Measurements from ENCODE around the gene BPIFB2.

The BPIFB2 gene

DNA sequence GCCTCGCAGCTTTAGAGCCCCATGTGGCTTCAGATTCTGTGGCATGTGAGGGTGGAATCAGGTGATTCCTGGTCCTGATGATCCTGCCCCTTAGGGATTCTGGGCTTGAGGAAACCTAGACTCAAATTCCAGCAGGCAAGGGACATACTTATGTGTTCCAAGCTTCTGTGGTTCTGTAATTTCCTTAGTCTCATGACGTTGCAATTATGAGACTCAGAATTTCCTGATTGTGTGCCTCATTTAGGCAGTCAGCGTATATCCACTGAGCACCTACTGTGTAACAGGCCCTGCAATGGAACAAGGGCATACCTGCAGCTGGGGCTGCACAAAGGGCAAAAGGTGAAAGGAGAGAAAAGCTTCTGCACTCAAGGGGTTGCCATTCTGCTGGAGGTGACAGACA lies 60.3 kb downstream of the BPIFB2 start:
- no peaks in the 10 kb centered on the region for H3K36me3 Mint-ChIP-seq (ENCODE audit: insufficient read depth)
- no peak overlapping the region for H3K4me3 Mint-ChIP-seq
- no peaks in the 10 kb centered on the region for H3K9me3 Mint-ChIP-seq
- H3K4me1 Mint-ChIP-seq (ENCODE audit: low read depth in 2 of 2), result peaks cover 0 to 8% of the 10 kb centered on the region in 2 donors
- no peaks in the 10 kb centered on the region for H3K27me3 Mint-ChIP-seq
- H3K27ac Mint-ChIP-seq, result peak overlapping the region in 1 of 2 donors; percentile 8
- ATAC-seq (replicated peaks) (no peak), DNase-seq (no peak)

DNA sequence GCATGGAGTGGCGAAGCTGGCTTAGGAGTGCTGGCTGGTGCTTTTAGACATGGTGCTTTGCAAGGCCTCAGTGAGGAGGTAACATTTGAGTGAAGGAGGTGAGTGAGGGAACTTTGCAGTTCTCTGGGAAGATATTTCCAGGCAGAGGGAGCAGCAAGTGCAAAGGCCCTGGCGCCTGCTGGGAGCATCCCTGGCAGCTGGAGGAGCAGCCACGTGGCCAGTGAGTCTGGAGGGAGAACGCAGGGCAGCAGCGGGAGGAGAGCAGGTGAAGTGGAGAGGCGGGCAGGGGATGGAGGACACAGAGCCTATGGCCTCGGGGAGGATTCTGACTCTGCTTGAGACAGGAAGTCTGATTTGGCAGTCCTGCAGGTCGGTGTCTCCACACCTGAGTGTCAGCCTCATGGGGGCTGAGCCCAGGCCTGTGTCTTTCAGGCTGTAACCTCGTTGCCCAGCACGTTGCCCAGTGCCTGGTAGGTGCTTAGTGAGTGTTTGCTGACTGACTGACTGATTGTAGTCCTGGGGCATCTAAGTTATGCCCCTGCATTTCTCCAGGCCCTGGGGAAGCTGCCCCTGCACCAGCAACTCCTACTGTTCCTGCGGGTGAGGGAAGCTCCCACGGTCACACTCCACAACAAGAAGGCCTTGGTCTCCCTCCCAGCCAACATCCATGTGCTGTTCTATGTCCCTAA lies 60.9 kb downstream of the BPIFB2 start:
- Mint-ChIP-seq H3K27ac (peak overlapping the region in 1 of 2 donors; percentile 8), H3K4me1 (ENCODE audit: low read depth in 2 of 2) (peaks cover 0 to 8% of the 10 kb centered on the region in 2 donors), H3K4me3 (no peak overlapping the region), H3K36me3 (ENCODE audit: insufficient read depth) (no peaks in the 10 kb centered on the region), H3K9me3 (no peaks in the 10 kb centered on the region), H3K27me3 (no peaks in the 10 kb centered on the region)
- no peak for ATAC-seq (replicated peaks)
- DNase-seq, result no peak

DNA sequence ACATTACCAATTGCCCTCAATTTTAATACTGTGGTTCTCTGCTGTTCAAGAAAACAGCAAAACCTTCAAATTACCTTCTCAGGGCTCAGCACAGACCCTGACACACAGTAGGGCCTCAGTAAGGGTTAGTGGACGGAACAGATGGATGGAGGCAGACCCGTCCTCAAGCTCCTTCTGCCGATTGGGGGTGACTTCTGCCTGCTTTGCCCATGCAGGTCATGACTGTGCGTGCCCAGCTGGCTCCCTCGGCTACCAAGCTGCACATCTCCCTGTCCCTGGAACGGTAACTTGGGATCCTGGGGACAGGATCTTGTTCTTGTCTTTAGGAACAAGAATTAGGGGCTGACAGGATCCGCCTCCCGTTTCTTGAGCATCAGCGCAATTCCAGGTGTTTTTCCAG lies 62.2 kb downstream of the BPIFB2 start:
- no peaks in the 10 kb centered on the region for H3K36me3 Mint-ChIP-seq (ENCODE audit: insufficient read depth)
- peaks cover 0 to 8% of the 10 kb centered on the region in 2 donors for H3K4me1 Mint-ChIP-seq (ENCODE audit: low read depth in 2 of 2)
- DNase-seq, result no peak
- H3K27ac Mint-ChIP-seq, result peak overlapping the region in 1 of 2 donors; percentile 79
- H3K9me3 Mint-ChIP-seq, result no peaks in the 10 kb centered on the region
- H3K4me3 Mint-ChIP-seq, result no peak overlapping the region
- no peak for ATAC-seq (replicated peaks)
- no peaks in the 10 kb centered on the region for H3K27me3 Mint-ChIP-seq

DNA sequence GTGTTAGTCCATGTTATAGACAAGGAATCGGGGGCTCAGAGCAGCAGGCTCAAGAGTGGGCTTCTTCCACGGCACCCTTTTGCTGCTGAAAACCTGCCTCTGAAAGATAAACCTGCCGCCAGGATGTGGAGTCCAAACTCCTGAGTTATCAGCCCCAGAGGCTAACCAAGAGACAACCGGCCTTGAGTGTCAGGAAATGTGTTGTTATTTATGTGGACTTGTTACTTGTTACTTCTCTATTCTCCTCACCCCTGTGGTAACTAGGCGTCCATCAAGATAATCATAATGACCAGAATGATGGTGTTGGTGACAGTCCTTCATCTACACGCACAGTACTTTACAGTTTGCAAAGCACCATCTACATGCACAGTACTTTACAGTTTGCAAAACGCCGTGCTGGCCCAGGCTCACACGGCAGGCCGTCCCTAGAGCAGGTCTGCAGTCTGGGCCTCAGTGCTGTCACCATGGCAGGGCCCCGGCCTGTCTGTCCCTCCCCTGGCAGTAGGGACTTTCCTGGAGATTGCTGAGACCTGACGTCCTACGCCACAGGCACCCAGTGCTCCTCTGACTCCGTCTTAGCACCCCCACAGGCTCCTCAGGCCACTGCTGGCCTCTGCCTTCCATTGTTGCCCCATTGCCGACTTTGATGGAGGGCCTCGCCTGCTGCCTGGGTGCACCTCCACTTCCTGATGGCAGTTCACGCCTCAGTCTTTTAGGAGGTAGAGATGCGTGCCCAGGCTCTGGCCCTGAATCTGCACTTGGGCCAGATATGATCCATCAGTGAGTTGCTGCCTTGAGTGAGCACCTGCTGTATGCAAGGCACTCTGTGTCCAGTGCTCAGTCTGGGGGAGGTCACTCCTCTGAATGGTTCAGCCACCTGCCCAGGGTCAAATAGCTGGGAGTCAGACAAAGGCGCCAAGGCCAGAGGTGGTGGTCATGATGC lies 62.9 kb downstream of the BPIFB2 start:
- H3K27me3 Mint-ChIP-seq, result no peaks in the 10 kb centered on the region
- H3K27ac Mint-ChIP-seq, result no peak overlapping the region

DNA sequence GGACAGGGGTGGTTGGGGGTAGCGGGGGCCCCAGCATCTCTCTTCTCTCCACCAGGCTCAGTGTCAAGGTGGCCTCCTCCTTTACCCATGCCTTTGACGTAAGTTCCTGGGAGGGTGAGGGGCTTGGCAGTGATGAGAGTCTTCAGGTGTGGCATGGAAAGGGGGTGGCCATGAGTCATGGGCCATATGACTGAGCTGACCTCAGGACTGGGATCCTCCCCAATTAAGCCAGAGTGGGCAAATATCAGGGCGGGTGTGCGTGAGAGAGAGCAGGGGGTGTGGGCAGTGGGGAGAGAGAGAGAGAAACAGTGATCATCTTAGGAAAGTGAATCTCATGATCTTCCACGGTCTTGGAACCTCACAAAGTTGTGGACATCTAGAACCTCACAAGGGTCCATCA lies 63.7 kb downstream of the BPIFB2 start:
- ATAC-seq (replicated peaks) (no peak), DNase-seq (no peak)
- H3K27ac Mint-ChIP-seq, result no peak overlapping the region
- H3K4me1 Mint-ChIP-seq (ENCODE audit: low read depth in 2 of 2), result peaks cover 0 to 8% of the 10 kb centered on the region in 2 donors
- H3K27me3 Mint-ChIP-seq, result no peaks in the 10 kb centered on the region
- no peak overlapping the region for H3K4me3 Mint-ChIP-seq
- no peaks in the 10 kb centered on the region for H3K9me3 Mint-ChIP-seq
- H3K36me3 Mint-ChIP-seq (ENCODE audit: insufficient read depth), result no peaks in the 10 kb centered on the region

More for the DNA sequence above, 62.9 kb downstream of the BPIFB2 start:
- Mint-ChIP-seq H3K9me3 (no peaks in the 10 kb centered on the region), H3K4me1 (ENCODE audit: low read depth in 2 of 2) (peaks cover 0 to 8% of the 10 kb centered on the region in 2 donors), H3K36me3 (ENCODE audit: insufficient read depth) (no peaks in the 10 kb centered on the region), H3K4me3 (no peak overlapping the region)
- DNase-seq (no peak), ATAC-seq (replicated peaks) (no peak)

DNA sequence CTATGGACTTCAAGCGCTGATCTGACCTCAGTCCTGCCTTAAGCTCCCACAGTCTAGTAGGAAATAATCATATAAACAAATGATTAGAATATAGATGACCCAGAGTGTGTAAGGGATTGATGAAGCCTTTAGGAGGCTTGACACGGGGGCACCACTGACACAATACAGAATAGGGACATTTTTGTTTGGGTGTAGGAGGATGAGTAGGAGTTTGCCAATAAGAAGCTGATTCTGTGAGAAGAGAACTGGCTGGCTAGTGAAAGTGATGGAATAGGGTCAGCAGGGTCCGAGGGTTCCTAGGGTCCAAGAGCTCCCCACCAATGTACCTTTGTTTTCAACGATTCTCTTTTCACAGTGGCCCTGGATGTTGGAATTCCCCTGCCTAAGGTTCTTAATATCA lies 64.9 kb downstream of the BPIFB2 start:
- Mint-ChIP-seq H3K36me3 (ENCODE audit: insufficient read depth) (no peaks in the 10 kb centered on the region), H3K4me3 (no peak overlapping the region), H3K4me1 (ENCODE audit: low read depth in 2 of 2) (peaks cover 0 to 8% of the 10 kb centered on the region in 2 donors), H3K27me3 (no peaks in the 10 kb centered on the region), H3K9me3 (no peaks in the 10 kb centered on the region), H3K27ac (no peak overlapping the region)
- ATAC-seq (replicated peaks), result no peak
- no peak for DNase-seq

DNA sequence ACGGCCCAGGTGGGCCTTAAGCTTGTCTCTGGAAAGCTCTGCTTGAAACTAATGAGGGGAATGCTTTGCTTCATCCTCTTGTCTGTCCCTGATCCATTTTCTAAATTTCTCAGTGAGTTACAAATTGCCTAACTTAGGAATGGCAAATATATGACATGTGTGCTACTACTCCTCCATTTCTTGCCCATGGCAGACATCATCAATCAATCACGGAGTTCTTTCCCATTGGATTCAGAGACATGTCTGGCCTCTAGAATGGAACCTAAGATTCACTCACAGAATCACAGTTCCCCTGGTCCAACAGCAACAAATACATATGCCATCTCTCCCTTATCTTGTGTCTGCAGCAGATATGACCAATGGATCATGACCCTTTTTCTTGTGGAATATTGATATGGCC lies 65.3 kb downstream of the BPIFB2 start:
- ATAC-seq (replicated peaks) (no peak), DNase-seq (no peak)
- Mint-ChIP-seq H3K9me3 (no peaks in the 10 kb centered on the region), H3K27ac (no peak overlapping the region), H3K4me1 (ENCODE audit: low read depth in 2 of 2) (peaks cover 0 to 7% of the 10 kb centered on the region in 2 donors), H3K36me3 (ENCODE audit: insufficient read depth) (no peaks in the 10 kb centered on the region), H3K4me3 (no peak overlapping the region), H3K27me3 (no peaks in the 10 kb centered on the region)
